ENCODE data around the gene NEURL3. TPM values are rescaled to one million over a fixed set of nuclear protein-coding genes. Genes with fewer than 3 reads are reported as not detected.

Gene NEURL3
- total and polyA plus RNA-seq, 7 experiments from 2014 or later: 0.27 to 1.3 (median 0.43) TPM; not detected in 4

DNA sequence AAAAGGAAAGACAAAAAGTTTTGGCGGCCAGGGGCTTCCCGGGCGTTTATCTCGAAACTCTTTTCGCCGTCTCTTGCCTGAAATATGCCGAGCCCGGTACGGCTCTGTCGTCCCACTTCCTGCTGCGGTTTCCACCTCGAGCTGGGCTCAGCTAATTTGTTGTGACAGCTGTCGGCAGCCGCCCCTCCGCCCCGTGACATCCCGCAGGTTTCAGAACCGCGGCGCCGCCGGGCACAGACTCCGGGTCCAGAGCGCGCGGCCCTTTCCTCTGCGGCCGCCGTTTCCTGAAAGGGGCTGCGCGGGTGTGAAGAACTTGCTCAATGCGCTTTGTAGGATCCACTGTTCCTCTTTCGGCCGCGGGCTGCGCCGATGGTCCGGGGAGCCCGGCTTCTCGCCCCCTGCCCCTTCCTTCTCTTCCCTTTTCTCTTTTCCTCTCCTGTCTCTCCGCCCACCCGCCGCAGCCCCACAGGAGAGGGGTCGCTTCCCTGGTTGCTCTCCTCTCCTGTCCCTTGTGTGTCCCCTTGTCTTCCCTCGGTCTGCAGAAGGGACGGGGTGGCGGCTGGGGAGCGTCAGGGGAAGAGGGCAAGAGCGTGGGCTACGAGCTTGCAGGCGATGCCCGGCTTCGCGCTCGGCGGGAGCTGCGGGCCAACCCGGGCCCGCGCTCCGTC lies 32.0 kb upstream of the NEURL3 start:
- Histone ChIP-seq H3K4me1 (ENCODE audit: control insufficient read depth in 2 of 2, insufficient read depth in 2 of 2, low read length in 2 of 2) (peaks cover 37 to 40% of the 10 kb centered on the region in 2 donors), H3K27me3 (ENCODE audit: control insufficient read depth in 2 of 2, insufficient read depth in 2 of 2, low read length in 2 of 2) (no peaks in the 10 kb centered on the region), H3K4me3 (ENCODE audit: low read length) (peak overlapping the region; percentile 84), H3K36me3 (ENCODE audit: control insufficient read depth in 2 of 3, insufficient read depth in 3 of 3, low read length in 3 of 3) (peaks cover 0 to 28% (median 0%) of the 10 kb centered on the region in 3 experiments), H3K27ac (ENCODE audit: low read depth, low read length) (peak overlapping the region; percentile 99), H3K9me3 (ENCODE audit: control insufficient read depth in 2 of 3, low read length in 3 of 3) (no peaks in the 10 kb centered on the region)
- H3K36me3 Mint-ChIP-seq: peaks cover 0 to 22% (median 3%) of the 10 kb centered on the region in 5 donors
- CTCF ChIA-PET: interaction anchor here (1.1 to 3.6 kb wide), 6 partner anchors 8 to 217 kb away, joined by 3 to 26 read pairs (median 4); no protein-coding TSS in a partner anchor
- H3K9me3 Mint-ChIP-seq: peaks cover 0 to 9% (median 0%) of the 10 kb centered on the region in 11 donors
- POLR2A ChIA-PET: interaction anchor here (0.6 to 17.2 kb wide), 25 partner anchors 8 to 426 kb away, joined by 3 to 241 read pairs (median 4); partner anchors contain the start of genes CIAO1, CNNM4, KANSL3 and NCAPH
- H3K4me1 Mint-ChIP-seq: peaks cover 31 to 73% (median 50%) of the 10 kb centered on the region in 7 donors
- H3K27me3 Mint-ChIP-seq: no peaks in the 10 kb centered on the region
- H3K27ac Mint-ChIP-seq: peak overlapping the region; percentile 97 to 100 (median 99)
- DNase-seq (peak; percentile 74 to 94 (median 90)), ATAC-seq (peak; percentile 59)
- H3K4me3 Mint-ChIP-seq: peak overlapping the region; percentile 91 to 98 (median 96)
- intact Hi-C loops (cut with micrococcal nuclease): loop anchor here (1.0 to 10.0 kb wide), 11 partner anchors 80 to 1512 kb away; partner anchors contain the start of genes CNNM4 (in 2 of the 2), ANKRD36 (in 1 of the 2), ANKRD39 (in 1 of the 2) and CIAO1 (in 1 of the 2)

DNA sequence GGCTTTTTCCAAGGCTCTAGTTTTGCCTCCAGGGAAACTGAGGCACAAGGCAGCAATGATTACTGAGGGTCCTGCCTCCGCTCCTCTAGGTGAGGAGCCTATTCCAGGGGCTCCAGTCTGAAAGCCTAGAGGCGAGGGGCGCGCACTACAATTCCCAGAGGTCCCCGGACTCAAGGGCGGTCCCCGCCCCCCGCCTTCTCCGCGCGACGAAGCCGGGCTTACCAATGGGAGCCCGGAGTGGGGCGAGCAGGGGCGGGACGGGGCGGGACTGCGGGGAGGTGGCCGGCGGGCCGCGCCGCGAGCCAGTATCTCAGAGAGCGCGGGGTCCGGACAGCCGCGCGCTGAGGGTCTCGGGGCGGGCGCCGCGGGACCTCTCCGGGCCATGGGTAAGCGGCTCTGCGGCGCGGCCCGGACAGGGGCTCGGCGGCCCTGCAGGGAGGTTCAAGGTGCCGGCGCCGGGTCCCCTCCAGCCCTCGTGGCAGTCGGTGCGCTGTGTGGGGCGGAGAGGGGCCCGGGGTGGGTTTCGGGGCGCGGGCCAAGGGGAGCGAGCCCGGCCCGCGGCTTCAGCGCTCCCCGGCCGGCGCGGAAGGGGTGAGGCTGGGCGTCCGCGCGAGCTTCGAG lies 31.4 kb upstream of the NEURL3 start, which contains the start of gene ARID5A:
ARID5A (plus strand) TSS at position 308 of the 621 bp plus-strand sequence; CDS start at position 383, 75 bp downstream.
- Mint-ChIP-seq H3K9me3 (peaks cover 0 to 9% (median 0%) of the 10 kb centered on the region in 11 donors), H3K27me3 (no peaks in the 10 kb centered on the region), H3K36me3 (peaks cover 0 to 21% (median 2%) of the 10 kb centered on the region in 5 donors), H3K27ac (peak within 1 kb of the TSS; percentile 97 to 100 (median 99)), H3K4me3 (peak within 1 kb of the TSS; percentile 91 to 98 (median 96)), H3K4me1 (peaks cover 37 to 74% (median 50%) of the 10 kb centered on the region in 7 donors)
- H3K4me1 ChIP-seq (ENCODE audit: control insufficient read depth in 2 of 2, insufficient read depth in 2 of 2, low read length in 2 of 2): peaks cover 39 to 41% of the 10 kb centered on the region in 2 donors
- no peaks in the 10 kb centered on the region for H3K27me3 ChIP-seq (ENCODE audit: control insufficient read depth in 2 of 2, insufficient read depth in 2 of 2, low read length in 2 of 2)
- ChIA-PET POLR2A (interaction anchor here (0.6 to 17.2 kb wide), 17 partner anchors 8 to 424 kb away, joined by 3 to 241 read pairs (median 5); partner anchors contain the start of genes KANSL3 and SNRNP200), CTCF (interaction anchor here (1.0 to 1.1 kb wide), 2 partner anchors 10 kb away, joined by 3 read pairs; no protein-coding TSS in a partner anchor)
- intact Hi-C loops (cut with micrococcal nuclease): loop anchor here (1.0 to 10.0 kb wide), 13 partner anchors 8 to 1512 kb away; partner anchors contain the start of genes CIAO1 (in 2 of the 2), CNNM4 (in 2 of the 2), ANKRD36 (in 1 of the 2) and ANKRD39 (in 1 of the 2)
- peaks cover 0 to 21% (median 0%) of the 10 kb centered on the region in 3 experiments for H3K36me3 ChIP-seq (ENCODE audit: control insufficient read depth in 2 of 3, insufficient read depth in 3 of 3, low read length in 3 of 3)
- H3K27ac ChIP-seq (ENCODE audit: low read depth, low read length): peak within 1 kb of the TSS; percentile 99
- no peaks in the 10 kb centered on the region for H3K9me3 ChIP-seq (ENCODE audit: control insufficient read depth in 2 of 3, low read length in 3 of 3)
- ATAC-seq: peak; percentile 70
- DNase-seq: peak; percentile 82 to 93 (median 88)
- peak within 1 kb of the TSS; percentile 84 for H3K4me3 ChIP-seq (ENCODE audit: low read length)

DNA sequence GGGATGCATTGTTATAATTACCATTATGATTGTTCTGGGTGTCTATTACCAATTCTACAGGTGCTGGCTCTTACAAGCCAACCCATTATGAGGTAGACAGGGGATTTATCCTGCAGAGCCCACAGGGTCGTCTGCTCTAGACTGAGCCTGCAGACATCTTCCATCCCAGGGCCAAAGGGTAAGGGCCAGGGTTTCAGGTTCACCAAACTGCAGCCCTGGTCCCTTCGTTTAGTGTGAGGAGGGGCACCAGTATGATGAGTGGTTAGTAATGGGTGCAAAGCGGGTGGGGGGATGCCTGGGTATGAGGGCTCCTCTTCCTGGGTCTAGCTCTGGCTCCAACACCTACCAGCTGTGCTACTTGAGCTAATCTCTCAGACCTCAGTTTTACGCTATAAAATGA lies 30.2 kb upstream of the NEURL3 start:
- ChIA-PET POLR2A (interaction anchor here (1.3 to 17.2 kb wide), 4 partner anchors 10 to 230 kb away, joined by 4 to 241 read pairs (median 9); partner anchors contain the start of genes NCAPH and SNRNP200), CTCF (interaction anchor here (0.5 to 1.1 kb wide), 3 partner anchors 9 to 117 kb away, joined by 3 to 4 read pairs (median 3); no protein-coding TSS in a partner anchor)
- intact Hi-C loops (cut with micrococcal nuclease): loop anchor here (5.0 to 10.0 kb wide), 6 partner anchors 82 to 1511 kb away; partner anchors contain the start of genes ANKRD39 (in 1 of the 2), CIAO1 (in 1 of the 2), CNNM3 (in 1 of the 2) and CNNM4 (in 1 of the 2)
- Mint-ChIP-seq H3K36me3 (peaks cover 0 to 19% (median 0%) of the 10 kb centered on the region in 5 donors), H3K9me3 (peaks cover 0 to 9% (median 0%) of the 10 kb centered on the region in 11 donors), H3K4me1 (peaks cover 38 to 79% (median 46%) of the 10 kb centered on the region in 7 donors), H3K4me3 (peak overlapping the region in 1 of 10 donors; percentile 23), H3K27ac (peak overlapping the region in 8 of 9 donors; percentile 24 to 100 (median 90)), H3K27me3 (no peaks in the 10 kb centered on the region)
- ATAC-seq: no peak
- Histone ChIP-seq H3K4me1 (ENCODE audit: control insufficient read depth in 2 of 2, insufficient read depth in 2 of 2, low read length in 2 of 2) (peaks cover 38 to 43% of the 10 kb centered on the region in 2 donors), H3K4me3 (ENCODE audit: low read length) (no peak overlapping the region), H3K27ac (ENCODE audit: low read depth, low read length) (no peak overlapping the region), H3K9me3 (ENCODE audit: control insufficient read depth in 2 of 3, low read length in 3 of 3) (no peaks in the 10 kb centered on the region), H3K27me3 (ENCODE audit: control insufficient read depth in 2 of 2, insufficient read depth in 2 of 2, low read length in 2 of 2) (no peaks in the 10 kb centered on the region), H3K36me3 (ENCODE audit: control insufficient read depth in 2 of 3, insufficient read depth in 3 of 3, low read length in 3 of 3) (peaks cover 0 to 15% (median 0%) of the 10 kb centered on the region in 3 experiments)
- DNase-seq: peak in 1 of 9 donors; percentile 9

DNA sequence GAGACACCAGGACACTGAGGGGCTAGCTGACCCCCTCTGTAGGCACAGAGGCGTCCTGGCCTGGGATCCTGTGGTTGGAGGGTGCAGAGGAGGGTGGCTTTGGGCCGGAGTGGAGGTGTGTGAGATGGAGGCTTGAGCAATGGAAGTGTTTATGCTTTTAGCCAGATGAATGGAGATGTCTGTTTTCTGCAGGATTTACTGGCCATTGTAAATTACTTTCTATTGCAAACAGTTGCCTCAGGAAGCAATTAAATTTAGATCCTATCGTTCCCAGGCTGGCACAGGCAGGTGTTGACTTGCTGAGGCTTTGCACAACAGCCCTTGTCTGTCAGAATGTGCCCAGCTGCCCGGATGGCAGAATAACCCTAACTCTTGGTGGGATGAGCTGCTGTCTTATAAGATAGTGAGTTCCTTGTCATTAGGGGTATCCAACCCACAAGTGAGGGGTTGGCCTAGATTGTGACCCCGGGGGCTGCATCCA lies 29.6 kb upstream of the NEURL3 start:
- ChIA-PET POLR2A (interaction anchor here (0.6 to 17.2 kb wide), 5 partner anchors 10 to 199 kb away, joined by 3 to 241 read pairs (median 4); partner anchors contain the start of gene NCAPH), CTCF (interaction anchor here (0.6 to 2.1 kb wide), 2 partner anchors 20 to 259 kb away, joined by 3 to 7 read pairs; no protein-coding TSS in a partner anchor)
- Histone ChIP-seq H3K27me3 (ENCODE audit: control insufficient read depth in 2 of 2, insufficient read depth in 2 of 2, low read length in 2 of 2) (no peaks in the 10 kb centered on the region), H3K27ac (ENCODE audit: low read depth, low read length) (no peak overlapping the region), H3K4me1 (ENCODE audit: control insufficient read depth in 2 of 2, insufficient read depth in 2 of 2, low read length in 2 of 2) (peaks cover 32 to 37% of the 10 kb centered on the region in 2 donors), H3K4me3 (ENCODE audit: low read length) (no peak overlapping the region), H3K9me3 (ENCODE audit: control insufficient read depth in 2 of 3, low read length in 3 of 3) (no peaks in the 10 kb centered on the region), H3K36me3 (ENCODE audit: control insufficient read depth in 2 of 3, insufficient read depth in 3 of 3, low read length in 3 of 3) (peaks cover 0 to 13% (median 0%) of the 10 kb centered on the region in 3 experiments)
- Mint-ChIP-seq H3K4me3 (peak overlapping the region in 1 of 10 donors; percentile 54), H3K4me1 (peaks cover 36 to 79% (median 45%) of the 10 kb centered on the region in 7 donors), H3K36me3 (peaks cover 0 to 13% (median 0%) of the 10 kb centered on the region in 5 donors), H3K9me3 (peaks cover 0 to 9% (median 0%) of the 10 kb centered on the region in 11 donors), H3K27ac (peak overlapping the region in 6 of 9 donors; percentile 19 to 100 (median 72)), H3K27me3 (no peaks in the 10 kb centered on the region)
- ATAC-seq (no peak), DNase-seq (peak in 1 of 9 donors; percentile 4)
- intact Hi-C loops (cut with micrococcal nuclease): loop anchor here (5.0 to 10.0 kb wide), 6 partner anchors 83 to 1510 kb away; partner anchors contain the start of genes ANKRD39 (in 1 of the 2), CIAO1 (in 1 of the 2), CNNM3 (in 1 of the 2) and CNNM4 (in 1 of the 2)

DNA sequence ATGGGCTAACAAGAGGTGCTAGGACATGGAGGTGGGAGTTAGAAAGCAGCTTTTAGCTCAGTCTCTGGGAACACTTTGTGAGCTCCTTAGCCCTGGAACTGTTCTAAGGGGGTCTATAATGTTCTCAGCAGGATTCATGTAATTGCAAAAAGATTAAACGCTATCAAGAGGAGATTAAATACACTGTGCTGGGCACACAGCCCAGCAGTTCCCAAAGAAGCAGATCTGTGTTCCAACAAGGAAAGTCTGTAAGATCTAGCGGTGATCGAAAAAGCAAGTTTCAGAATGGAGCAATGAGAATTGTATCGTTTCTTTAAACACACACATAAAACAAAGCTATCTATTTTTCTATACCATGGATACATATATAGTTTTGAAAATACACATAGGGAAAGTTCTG lies 29.0 kb upstream of the NEURL3 start:
- Histone ChIP-seq H3K4me3 (ENCODE audit: low read length) (no peak overlapping the region), H3K27me3 (ENCODE audit: control insufficient read depth in 2 of 2, insufficient read depth in 2 of 2, low read length in 2 of 2) (no peaks in the 10 kb centered on the region), H3K4me1 (ENCODE audit: control insufficient read depth in 2 of 2, insufficient read depth in 2 of 2, low read length in 2 of 2) (peaks cover 26 to 31% of the 10 kb centered on the region in 2 donors), H3K36me3 (ENCODE audit: control insufficient read depth in 2 of 3, insufficient read depth in 3 of 3, low read length in 3 of 3) (peaks cover 0 to 13% (median 0%) of the 10 kb centered on the region in 3 experiments), H3K9me3 (ENCODE audit: control insufficient read depth in 2 of 3, low read length in 3 of 3) (no peaks in the 10 kb centered on the region), H3K27ac (ENCODE audit: low read depth, low read length) (no peak overlapping the region)
- Mint-ChIP-seq H3K4me3 (no peak overlapping the region), H3K9me3 (peaks cover 0 to 9% (median 0%) of the 10 kb centered on the region in 11 donors), H3K27me3 (no peaks in the 10 kb centered on the region), H3K36me3 (peaks cover 0 to 7% (median 0%) of the 10 kb centered on the region in 5 donors), H3K27ac (peak overlapping the region in 8 of 9 donors; percentile 2 to 94 (median 20)), H3K4me1 (peaks cover 32 to 78% (median 44%) of the 10 kb centered on the region in 7 donors)
- ATAC-seq (no peak), DNase-seq (no peak)
- POLR2A ChIA-PET: interaction anchor here (0.6 to 17.2 kb wide), 5 partner anchors 11 to 101 kb away, joined by 3 to 241 read pairs (median 4); no protein-coding TSS in a partner anchor
- CTCF ChIA-PET: interaction anchor here (1.0 to 2.1 kb wide), 5 partner anchors 10 to 172 kb away, joined by 3 to 7 read pairs (median 3); no protein-coding TSS in a partner anchor
- intact Hi-C loops (cut with micrococcal nuclease): loop anchor here in 1 of 2 donors (10.0 kb wide), 1 partner anchor 1509 kb away; the partner anchor contains the start of gene MAL
